H1 (cell line): ENCODE results near the gene CPA4. TPM values are rescaled to one million over a fixed set of nuclear protein-coding genes. Genes with fewer than 3 reads are reported as not detected.

Experiments
- CTCF ChIA-PET: fragments of 300-600 bp; sonication (Branson Sonifier 250); formaldehyde crosslinking; loops from one replicate; lab custom pipeline; 2021; ENCODE audit not compliant: partially characterized antibody; lab: Charles Lee
- POLR2A ChIA-PET: fragments of 300-600 bp; sonication (Branson Sonifier 250); formaldehyde crosslinking; loops from one replicate; lab custom pipeline; 2021; ENCODE audit warnings: inconsistent platforms; ENCODE audit not compliant: partially characterized antibody; lab: Charles Lee
- DNase-seq, 2 experiments: peaks; one replicate each; pipeline versions ENCODE4 v3.0.0 to v3.0.0-alpha.2; 2010 to 2022; ENCODE audit warnings: low spot score in 2 of 2, low read depth in 1 of 2, mixed read lengths in 1 of 2
- FAIRE-seq: peaks from 2 replicates; lab custom pipeline; 2011; peaks lifted over from hg19 to GRCh38; lab: Jason Lieb, UNC
- H2AFZ ChIP-seq: 2 replicates; pipeline ENCODE4 v1.8.1; 2012; ENCODE audit warnings: low read length, inconsistent platforms
- H2AK5ac ChIP-seq: 2 replicates; pipeline ENCODE4 v1.6.1; 2013; ENCODE audit warnings: low read depth, low read length
- H2BK120ac ChIP-seq: replicated peaks from 2 replicates; pipeline ENCODE3; 2013; ENCODE audit warnings: low read depth, low read length, inconsistent platforms
- H2BK12ac ChIP-seq: 2 replicates; pipeline ENCODE4 v1.6.1; 2013; ENCODE audit warnings: low read depth, low read length
- H2BK15ac ChIP-seq: 2 replicates; pipeline ENCODE4 v1.6.1; 2013; ENCODE audit warnings: low read length
- H2BK20ac ChIP-seq: 2 replicates; pipeline ENCODE4 v1.6.1; 2013; ENCODE audit warnings: low read length
- H2BK5ac ChIP-seq: 2 replicates; pipeline ENCODE4 v1.6.1; 2013; ENCODE audit warnings: low read depth, low read length
- H3K14ac ChIP-seq: 2 replicates; pipeline ENCODE4 v1.6.1; 2013; ENCODE audit warnings: inconsistent platforms; ENCODE audit not compliant: insufficient read length
- H3K18ac ChIP-seq: 2 replicates; pipeline ENCODE4 v1.6.1; 2013; ENCODE audit warnings: low read length; ENCODE audit errors: extremely low read depth
- H3K23ac ChIP-seq: 2 replicates; pipeline ENCODE4 v1.6.1; 2013; ENCODE audit warnings: inconsistent platforms; ENCODE audit not compliant: insufficient read length
- H3K23me2 ChIP-seq: 2 replicates; pipeline ENCODE4 v1.6.1; 2013; ENCODE audit warnings: low read depth, low read length
- H3K27ac ChIP-seq: 2 replicates; pipeline ENCODE4 v1.6.1; 2011; ENCODE audit warnings: low read depth, low read length, inconsistent platforms
- H3K27me3 ChIP-seq, 4 experiments: replicated peaks in 1 of 4; 1 replicate in 1 of 4; 2 replicates in 3 of 4; pipeline versions ENCODE4 v1.6.1 to v1.8.1; 2011 to 2013; ENCODE audit warnings: low read length in 3 of 4, mild to moderate bottlenecking in 3 of 4, inconsistent platforms in 2 of 4, mixed read lengths in 2 of 4, moderate library complexity in 1 of 4; ENCODE audit not compliant: control insufficient read depth in 3 of 4, insufficient read depth in 3 of 4; ENCODE audit errors: extremely low read depth in 1 of 4
- H3K36me3 ChIP-seq, 4 experiments: 2 replicates each; pipeline versions ENCODE4 v1.6.1 to v1.8.1; 2011 to 2013; ENCODE audit warnings: mild to moderate bottlenecking in 4 of 4, low read length in 3 of 4, moderate library complexity in 2 of 4, control low read depth in 1 of 4, inconsistent platforms in 1 of 4; ENCODE audit not compliant: insufficient read depth in 4 of 4, control insufficient read depth in 2 of 4
- H3K4ac ChIP-seq: replicated peaks from 2 replicates; pipeline ENCODE3; 2013; ENCODE audit warnings: low read length, low read depth, mixed read lengths, inconsistent platforms; ENCODE audit not compliant: insufficient read length
- H3K4me1 ChIP-seq, 4 experiments: replicated peaks in 1 of 4; 1 replicate in 1 of 4; 2 replicates in 3 of 4; pipeline versions ENCODE4 v1.6.1 to v1.8.1; 2011 to 2013; ENCODE audit warnings: low read length in 3 of 4, inconsistent platforms in 2 of 4, mixed read lengths in 1 of 4; ENCODE audit not compliant: insufficient read depth in 4 of 4, control insufficient read depth in 3 of 4
- H3K4me2 ChIP-seq, 2 experiments: 2 replicates each; pipeline versions ENCODE4 v1.6.1 to v1.8.1; 2011 to 2013; ENCODE audit warnings: low read depth in 2 of 2, low read length in 2 of 2, control low read depth in 1 of 2, inconsistent platforms in 1 of 2, mild to moderate bottlenecking in 1 of 2; ENCODE audit not compliant: insufficient read depth in 1 of 2
- H3K4me3 ChIP-seq, 4 experiments: fragments of 200-600, 300-600 bp in 1 of 4; sonication (generic), shearing (Covaris generic), sonication (Bioruptor Twin) in 1 of 4; 2 replicates each; pipeline versions ENCODE4 v1.5.1 to v1.8.1; 2011 to 2016; ENCODE audit warnings: low read length in 4 of 4, low read depth in 3 of 4, control low read depth in 2 of 4, inconsistent platforms in 2 of 4, mild to moderate bottlenecking in 2 of 4, mixed read lengths in 1 of 4, moderate library complexity in 1 of 4; ENCODE audit not compliant: insufficient read depth in 2 of 4; ENCODE audit errors: extremely low read depth in 1 of 4
- H3K56ac ChIP-seq: replicated peaks from 2 replicates; pipeline ENCODE3; 2013; ENCODE audit warnings: low read depth, mild to moderate bottlenecking, mixed read lengths, low read length, inconsistent platforms; ENCODE audit not compliant: insufficient read length
- H3K79me1 ChIP-seq: 2 replicates; pipeline ENCODE4 v1.6.1; 2013; ENCODE audit warnings: low read depth, low read length, control low read depth
- H3K79me2 ChIP-seq, 2 experiments: 2 replicates each; pipeline versions ENCODE4 v1.6.1 to v1.8.1; 2012 to 2013; ENCODE audit warnings: low read length in 2 of 2, mild to moderate bottlenecking in 2 of 2, inconsistent platforms in 1 of 2; ENCODE audit not compliant: insufficient read depth in 2 of 2, control insufficient read depth in 1 of 2
- H3K9ac ChIP-seq, 4 experiments: replicated peaks in 1 of 4; 1 replicate in 1 of 4; 2 replicates in 3 of 4; pipeline versions ENCODE4 v1.6.1 to v1.8.1; 2011 to 2013; ENCODE audit warnings: low read depth in 3 of 4, low read length in 3 of 4, control low read depth in 2 of 4, mild to moderate bottlenecking in 2 of 4, moderate library complexity in 2 of 4, inconsistent platforms in 1 of 4; ENCODE audit errors: extremely low read depth in 1 of 4
- H3K9me3 ChIP-seq, 2 experiments: 2 replicates each; pipeline versions ENCODE4 v1.6.1 to v1.8.1; 2012 to 2013; ENCODE audit warnings: mild to moderate bottlenecking in 2 of 2, moderate library complexity in 2 of 2, control low read depth in 1 of 2, inconsistent platforms in 1 of 2, low read depth in 1 of 2, low read length in 1 of 2, mixed read lengths in 1 of 2; ENCODE audit not compliant: insufficient read depth in 2 of 2
- H4K20me1 ChIP-seq, 2 experiments: replicated peaks in 1 of 2; 2 replicates each; pipeline versions ENCODE3 to v1.8.1; 2011 to 2013; ENCODE audit warnings: inconsistent platforms in 2 of 2, low read length in 2 of 2, mild to moderate bottlenecking in 1 of 2; ENCODE audit not compliant: insufficient read depth in 2 of 2, control insufficient read depth in 1 of 2
- H4K5ac ChIP-seq: 2 replicates; pipeline ENCODE4 v1.6.1; 2013; ENCODE audit warnings: low read length, low read depth, mixed read lengths, inconsistent platforms; ENCODE audit not compliant: insufficient read length
- H4K8ac ChIP-seq: 2 replicates; pipeline ENCODE4 v1.8.0; 2013; ENCODE audit warnings: mild to moderate bottlenecking, moderate library complexity, low read length, inconsistent platforms; ENCODE audit not compliant: insufficient read depth; ENCODE audit errors: extremely low read depth
- H4K91ac ChIP-seq: replicated peaks from 2 replicates; pipeline ENCODE3; 2013; ENCODE audit warnings: low read length, mixed read lengths, inconsistent platforms; ENCODE audit not compliant: insufficient read length
- E2F6 ChIP-seq: IDR thresholded peaks from 2 replicates; pipeline ENCODE4 v1.6.1; 2012; ENCODE audit warnings: inconsistent platforms
- SIRT6 ChIP-seq: IDR thresholded peaks from one replicate; pipeline ENCODE4 v1.7.1; 2012; ENCODE audit warnings: low read length, inconsistent platforms
- WGBS, 2 experiments: shearing (Covaris generic) in 1 of 2; methylation state at CpG; one replicate each; pipeline versions ENCODE4 v1.1.6 to v1.1.7; 2013 to 2015; ENCODE audit warnings: low lambda C conversion rate in 2 of 2, mixed read lengths in 2 of 2, inconsistent platforms in 1 of 2, low coverage in 1 of 2, missing lambda C conversion rate in 1 of 2; ENCODE audit not compliant: insufficient replicate concordance in 2 of 2, insufficient coverage in 1 of 2, insufficient read length in 1 of 2; ENCODE audit errors: extremely low coverage in 1 of 2, missing lambda C conversion rate in 1 of 2; 5-methylcytosine and 5-hydroxymethylcytosine counted together
- polyA plus RNA-seq, 7 experiments: library from polyadenylated mRNA; depleted of rRNA in 3 of 7; stranded (reverse) in 5 of 7; unstranded in 2 of 7; fragments of >200 nt in 5 of 7; fragments of 200-250 nt in 2 of 7; gene quantifications; 1 replicate in 5 of 7; 2 replicates in 1 of 7; 4 replicates in 1 of 7; pipeline versions ENCODE4 v1.2.1 to v1.2.3, GENCODE V29; 2011 to 2013; ENCODE audit warnings: missing spikeins in 2 of 7, mixed read lengths in 2 of 7
- total RNA-seq: library from RNA; stranded (reverse); fragmentation: NEBNext Ultra II Directional; extraction: Animal tissue kit (Norgen Biotek cat#: 25700); gene quantifications from 2 replicates; pipeline ENCODE4 v1.2.1, GENCODE V29; 2021

Gene CPA4
- total and polyA plus RNA-seq, 2 of the 8 experiments (the other 6 are each of a cell fraction or from before 2014, with no cell fraction given) = 0.03 TPM; not detected in 1

DNA sequence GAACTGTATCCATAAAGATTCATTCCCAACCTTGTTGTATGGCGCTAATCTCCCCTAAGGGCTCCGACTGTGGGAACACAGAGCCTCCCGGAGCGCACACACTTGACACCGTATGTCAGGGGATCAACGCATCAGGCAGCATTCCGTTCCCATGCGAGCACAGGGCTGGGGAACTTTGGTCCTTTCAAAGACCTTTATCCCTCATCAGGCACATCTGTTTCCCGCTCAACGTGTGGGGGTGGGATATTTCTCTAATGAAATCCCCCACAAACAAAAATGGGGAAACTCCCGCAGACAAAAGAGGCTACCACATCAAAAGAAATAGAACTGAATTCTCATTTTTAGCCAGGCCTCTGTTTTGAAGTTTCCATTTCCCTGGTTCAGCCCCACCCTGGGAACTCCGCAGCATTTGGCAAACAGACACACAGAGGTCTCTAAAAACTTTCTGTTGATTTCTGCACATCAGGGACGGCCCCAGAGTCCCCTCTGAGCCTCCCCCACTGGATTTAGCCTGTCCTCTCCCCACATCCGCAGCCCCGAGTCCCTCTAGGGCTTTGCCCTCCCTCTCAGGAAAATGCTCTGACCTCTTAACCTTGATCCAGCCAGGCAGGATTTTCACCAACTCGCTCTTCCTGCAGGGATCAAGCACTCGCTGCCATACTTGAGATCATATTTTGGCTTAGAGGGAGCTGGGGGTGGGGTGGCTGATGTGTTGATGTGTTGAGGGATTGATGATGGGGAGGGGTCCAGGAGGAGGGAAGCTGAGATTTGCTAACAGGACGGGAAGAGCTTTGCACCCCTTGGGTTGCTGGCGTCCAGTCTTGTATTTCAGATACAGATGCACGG is 58.2 kb downstream of the CPA4 start:
- no peak overlapping the region for H4K8ac ChIP-seq
- FAIRE-seq (no peak), DNase-seq (no peak)
- peaks cover 0 to 19% (median 11%) of the 10 kb centered on the region in 4 experiments; a peak in 6 of 7 replicates for H3K4me1 ChIP-seq
- H3K9ac ChIP-seq = no peak overlapping the region
- H3K9me3 ChIP-seq = no peaks in the 10 kb centered on the region
- no peaks in the 10 kb centered on the region for H3K27me3 ChIP-seq
- no peak overlapping the region for H4K5ac ChIP-seq
- no peak overlapping the region for H3K4ac ChIP-seq
- H3K4me3 ChIP-seq = no peak overlapping the region
- 79% methylated on average over 20 of the region's 20 CpGs; no CpG with 5 or more reads in 1 of the 2 experiments for WGBS, 2 experiments
- no peak overlapping the region for H2AK5ac ChIP-seq
- CTCF ChIA-PET = interaction anchor here (0.6 to 1.0 kb wide), 2 partner anchors 58 to 119 kb away, joined by 3 read pairs; partner anchors contain the start of gene CPA4
- H3K23ac ChIP-seq = no peak overlapping the region
- no peak overlapping the region for H3K56ac ChIP-seq
- H4K91ac ChIP-seq = peak overlapping the region; percentile 17
- no peaks in the 10 kb centered on the region for H3K79me2 ChIP-seq
- H4K20me1 ChIP-seq = no peaks in the 10 kb centered on the region
- H3K36me3 ChIP-seq = no peaks in the 10 kb centered on the region
- H2BK120ac ChIP-seq = no peak overlapping the region
- H3K23me2 ChIP-seq = no peaks in the 10 kb centered on the region
- H2BK5ac ChIP-seq = no peak overlapping the region
- TF ChIP-seq SIRT6 = no peak
- 0 out of 2 replicates have a peak, but pooled peaks have one; percentile 18 for TF ChIP-seq E2F6
- no peak overlapping the region for H3K4me2 ChIP-seq
- H2BK12ac ChIP-seq = 0 out of 2 replicates have a peak overlapping the region, but pooled peaks have one; percentile 6
- no peak overlapping the region for H3K14ac ChIP-seq
- POLR2A ChIA-PET = interaction anchor here (0.6 kb wide), 1 partner anchor 14 kb away, joined by 3 read pairs; no protein-coding TSS in a partner anchor
- peak overlapping the region; percentile 9; the same call in 1 of the 2 replicates for H2BK20ac ChIP-seq
- H3K18ac ChIP-seq = no peak overlapping the region; the same call in 1 of the 2 replicates
- H3K27ac ChIP-seq = no peak overlapping the region
- no peaks in the 10 kb centered on the region for H3K79me1 ChIP-seq
- no peak overlapping the region; the same call in 1 of the 2 replicates for H2BK15ac ChIP-seq
- H2AFZ ChIP-seq = peak overlapping the region; percentile 67
